ENCODE measurements around the gene SNX32. TPM values are rescaled to one million over a fixed set of nuclear protein-coding genes. Genes with fewer than 3 reads are reported as not detected.
A peak's percentile ranks its signal among the peaks of the same experiment; 100 is the strongest.

The SNX32 gene
- total and polyA plus RNA-seq, 9 of the 15 experiments (the other 6 are each of a cell fraction or from before 2014, with no cell fraction given) = 0.03 TPM; not detected in 7

GRCh38 chr11:65891219-65892136, 57.7 kb downstream of the SNX32 start (continued):
- TF ChIP-seq CTBP1 (IDR thresholded peaks at IDR 0.05; ENCODE audit: borderline replicate concordance) (peak; percentile 54; the same call in 1 of the 2 replicates), SMC3 (conservative IDR thresholded peaks at IDR 0.05; ENCODE audit: insufficient read depth, low read depth, low read length) (peak; percentile 28; the same call in 1 of the 2 replicates), CTCFL (IDR thresholded peaks at IDR 0.05; ENCODE audit: borderline replicate concordance, insufficient read depth, low read depth, low read length, poor library complexity, severe bottlenecking) (peak; percentile 66), ZNF592 (IDR thresholded peaks at IDR 0.05) (peak; percentile 61), ZZZ3 (IDR thresholded peaks at IDR 0.05) (no peak), ZNF239 (CRISPR knock-in tag; IDR thresholded peaks at IDR 0.05) (no peak), HIVEP1 (CRISPR knock-in tag; IDR thresholded peaks at IDR 0.05) (no peak), KAT8 (IDR thresholded peaks at IDR 0.05; ENCODE audit: low read depth) (no peak), TOE1 (IDR thresholded peaks at IDR 0.05; ENCODE audit: borderline replicate concordance) (peak; percentile 41; the same call in 1 of the 2 replicates), TOE1 (CRISPR knock-in tag; IDR thresholded peaks at IDR 0.05; ENCODE audit: borderline replicate concordance, low read depth) (no peak), TSC22D4 (tag; IDR thresholded peaks at IDR 0.05) (no peak)
- TF ChIP-seq, protein P1, sequence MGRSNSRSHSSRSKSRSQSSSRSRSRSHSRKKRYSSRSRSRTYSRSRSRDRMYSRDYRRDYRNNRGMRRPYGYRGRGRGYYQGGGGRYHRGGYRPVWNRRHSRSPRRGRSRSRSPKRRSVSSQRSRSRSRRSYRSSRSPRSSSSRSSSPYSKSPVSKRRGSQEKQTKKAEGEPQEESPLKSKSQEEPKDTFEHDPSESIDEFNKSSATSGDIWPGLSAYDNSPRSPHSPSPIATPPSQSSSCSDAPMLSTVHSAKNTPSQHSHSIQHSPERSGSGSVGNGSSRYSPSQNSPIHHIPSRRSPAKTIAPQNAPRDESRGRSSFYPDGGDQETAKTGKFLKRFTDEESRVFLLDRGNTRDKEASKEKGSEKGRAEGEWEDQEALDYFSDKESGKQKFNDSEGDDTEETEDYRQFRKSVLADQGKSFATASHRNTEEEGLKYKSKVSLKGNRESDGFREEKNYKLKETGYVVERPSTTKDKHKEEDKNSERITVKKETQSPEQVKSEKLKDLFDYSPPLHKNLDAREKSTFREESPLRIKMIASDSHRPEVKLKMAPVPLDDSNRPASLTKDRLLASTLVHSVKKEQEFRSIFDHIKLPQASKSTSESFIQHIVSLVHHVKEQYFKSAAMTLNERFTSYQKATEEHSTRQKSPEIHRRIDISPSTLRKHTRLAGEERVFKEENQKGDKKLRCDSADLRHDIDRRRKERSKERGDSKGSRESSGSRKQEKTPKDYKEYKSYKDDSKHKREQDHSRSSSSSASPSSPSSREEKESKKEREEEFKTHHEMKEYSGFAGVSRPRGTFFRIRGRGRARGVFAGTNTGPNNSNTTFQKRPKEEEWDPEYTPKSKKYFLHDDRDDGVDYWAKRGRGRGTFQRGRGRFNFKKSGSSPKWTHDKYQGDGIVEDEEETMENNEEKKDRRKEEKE (IDR thresholded peaks at IDR 0.05; ENCODE audit: borderline replicate concordance in 1 of 2, control insufficient read depth in 1 of 2, low read depth in 2 of 2, low read length in 1 of 2) = no peak
- TF ChIP-seq, protein P2, sequence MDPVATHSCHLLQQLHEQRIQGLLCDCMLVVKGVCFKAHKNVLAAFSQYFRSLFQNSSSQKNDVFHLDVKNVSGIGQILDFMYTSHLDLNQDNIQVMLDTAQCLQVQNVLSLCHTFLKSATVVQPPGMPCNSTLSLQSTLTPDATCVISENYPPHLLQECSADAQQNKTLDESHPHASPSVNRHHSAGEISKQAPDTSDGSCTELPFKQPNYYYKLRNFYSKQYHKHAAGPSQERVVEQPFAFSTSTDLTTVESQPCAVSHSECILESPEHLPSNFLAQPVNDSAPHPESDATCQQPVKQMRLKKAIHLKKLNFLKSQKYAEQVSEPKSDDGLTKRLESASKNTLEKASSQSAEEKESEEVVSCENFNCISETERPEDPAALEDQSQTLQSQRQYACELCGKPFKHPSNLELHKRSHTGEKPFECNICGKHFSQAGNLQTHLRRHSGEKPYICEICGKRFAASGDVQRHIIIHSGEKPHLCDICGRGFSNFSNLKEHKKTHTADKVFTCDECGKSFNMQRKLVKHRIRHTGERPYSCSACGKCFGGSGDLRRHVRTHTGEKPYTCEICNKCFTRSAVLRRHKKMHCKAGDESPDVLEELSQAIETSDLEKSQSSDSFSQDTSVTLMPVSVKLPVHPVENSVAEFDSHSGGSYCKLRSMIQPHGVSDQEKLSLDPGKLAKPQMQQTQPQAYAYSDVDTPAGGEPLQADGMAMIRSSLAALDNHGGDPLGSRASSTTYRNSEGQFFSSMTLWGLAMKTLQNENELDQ (CRISPR knock-in tag; IDR thresholded peaks at IDR 0.05; ENCODE audit: borderline replicate concordance) = 0 out of 2 replicates have a peak, but pooled peaks have one; percentile 45
